Fibroblast of mammary gland (primary cell): Measurements from ENCODE around the gene CHL1.

Experiments
- DNase-seq: peaks from one replicate; pipeline ENCODE4 v3.0.0-alpha.2; 2010; ENCODE audit warnings: low read depth
- H3K4me3 ChIP-seq: 2 replicates; pipeline ENCODE4 v1.5.1; 2011; ENCODE audit warnings: low read depth, mild to moderate bottlenecking, low read length, moderate library complexity; ENCODE audit not compliant: control insufficient read depth
- TF ChIP-seq, protein P1 (sequence below): conservative IDR thresholded peaks from 2 replicates; pipeline ENCODE4 v1.5.1; 2011; ENCODE audit warnings: low read depth, low read length, inconsistent platforms; ENCODE audit not compliant: control insufficient read depth, insufficient read depth

The CHL1 gene

DNA sequence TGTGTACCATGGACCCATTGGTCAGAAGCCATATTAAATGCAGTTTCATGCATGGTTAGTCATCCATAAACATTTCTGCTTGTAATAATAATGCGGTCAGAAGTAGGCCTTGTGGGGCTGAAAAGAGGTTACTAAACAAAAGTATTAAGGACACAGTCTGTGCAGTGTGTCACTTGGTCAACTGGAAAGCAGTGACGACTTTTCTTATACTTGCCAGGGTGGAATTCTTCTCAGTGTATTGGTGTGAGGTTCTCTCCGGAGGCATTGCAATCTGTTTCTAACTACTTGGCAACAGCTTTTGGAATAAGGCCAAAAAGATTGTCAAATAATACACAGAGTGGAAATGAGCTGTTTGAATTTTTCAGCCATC lies 46.8 kb downstream of the CHL1 start:
- TF ChIP-seq, protein P1, sequence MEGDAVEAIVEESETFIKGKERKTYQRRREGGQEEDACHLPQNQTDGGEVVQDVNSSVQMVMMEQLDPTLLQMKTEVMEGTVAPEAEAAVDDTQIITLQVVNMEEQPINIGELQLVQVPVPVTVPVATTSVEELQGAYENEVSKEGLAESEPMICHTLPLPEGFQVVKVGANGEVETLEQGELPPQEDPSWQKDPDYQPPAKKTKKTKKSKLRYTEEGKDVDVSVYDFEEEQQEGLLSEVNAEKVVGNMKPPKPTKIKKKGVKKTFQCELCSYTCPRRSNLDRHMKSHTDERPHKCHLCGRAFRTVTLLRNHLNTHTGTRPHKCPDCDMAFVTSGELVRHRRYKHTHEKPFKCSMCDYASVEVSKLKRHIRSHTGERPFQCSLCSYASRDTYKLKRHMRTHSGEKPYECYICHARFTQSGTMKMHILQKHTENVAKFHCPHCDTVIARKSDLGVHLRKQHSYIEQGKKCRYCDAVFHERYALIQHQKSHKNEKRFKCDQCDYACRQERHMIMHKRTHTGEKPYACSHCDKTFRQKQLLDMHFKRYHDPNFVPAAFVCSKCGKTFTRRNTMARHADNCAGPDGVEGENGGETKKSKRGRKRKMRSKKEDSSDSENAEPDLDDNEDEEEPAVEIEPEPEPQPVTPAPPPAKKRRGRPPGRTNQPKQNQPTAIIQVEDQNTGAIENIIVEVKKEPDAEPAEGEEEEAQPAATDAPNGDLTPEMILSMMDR = no peak
- DNase-seq = peak; percentile 95
- no peak overlapping the region for H3K4me3 ChIP-seq

DNA sequence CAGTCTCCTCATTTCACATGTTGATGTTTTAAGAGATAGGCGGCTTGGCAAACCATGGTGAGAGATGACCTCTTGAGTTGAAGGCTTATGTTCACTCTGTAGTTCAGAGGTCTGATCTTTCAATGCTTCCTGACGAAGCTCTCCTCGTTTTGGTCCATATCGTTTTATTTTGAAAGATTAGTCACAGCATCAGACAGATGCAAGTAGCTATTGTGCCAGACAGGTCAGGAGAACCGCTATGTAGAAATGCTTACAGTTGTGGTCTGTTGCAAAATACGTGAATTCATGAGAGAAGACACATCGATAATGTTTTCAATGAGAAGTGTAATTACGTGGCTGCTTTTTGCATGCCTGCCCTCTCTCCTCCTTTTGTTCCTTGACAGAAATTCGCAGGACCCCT lies 47.5 kb downstream of the CHL1 start:
- H3K4me3 ChIP-seq = no peak overlapping the region
- peak; percentile 93 for DNase-seq
- TF ChIP-seq, protein P1 = no peak

DNA sequence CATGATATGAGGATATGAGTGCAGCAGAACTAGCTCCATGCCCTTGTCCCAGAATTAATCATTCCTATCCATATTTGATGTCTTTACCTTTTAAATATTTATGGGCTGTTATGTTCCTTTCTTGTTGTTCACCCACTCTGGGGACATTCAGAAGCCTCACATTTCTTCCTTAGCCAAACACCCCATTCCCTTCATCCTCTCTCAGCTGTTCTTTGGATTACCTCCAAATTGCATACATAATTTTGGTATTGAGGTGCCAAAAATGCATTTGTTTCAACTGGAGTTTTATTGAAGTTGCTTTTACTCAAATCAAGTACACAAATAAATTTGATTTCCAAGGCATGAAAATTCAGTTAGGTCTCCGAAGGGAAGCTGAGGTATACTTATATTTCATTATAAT lies 51.4 kb downstream of the CHL1 start:
- no peak for DNase-seq
- H3K4me3 ChIP-seq = no peak overlapping the region
- TF ChIP-seq, protein P1 = no peak

DNA sequence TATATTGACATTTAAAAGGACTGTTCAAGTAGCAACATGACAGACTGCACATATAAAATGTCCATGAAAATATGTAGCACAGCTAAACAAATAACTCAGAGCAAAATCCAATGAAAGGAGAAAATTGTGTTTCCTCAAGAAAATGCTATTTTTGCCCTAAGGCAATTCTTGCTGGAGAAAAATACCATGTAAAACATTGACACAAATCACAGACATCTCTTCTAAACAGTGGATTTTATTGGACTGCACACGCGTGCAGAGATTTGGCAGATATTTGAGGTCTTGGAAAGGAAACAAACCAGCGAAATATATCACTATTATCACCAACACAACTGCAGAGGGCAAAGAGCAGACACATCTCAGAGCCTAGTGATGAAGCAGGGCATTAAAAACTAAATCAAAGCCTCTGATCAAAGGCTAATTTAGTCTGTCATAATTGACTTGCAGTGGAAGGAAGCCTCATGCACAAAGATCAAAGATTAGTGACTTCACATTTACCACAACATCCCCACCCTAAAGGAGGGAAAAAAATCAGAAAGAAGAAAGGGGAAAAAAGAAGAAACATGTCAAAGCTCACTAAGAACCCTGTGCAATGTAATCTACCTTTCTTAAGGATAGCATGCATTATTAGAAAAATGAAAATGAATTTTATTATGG lies 52.4 kb downstream of the CHL1 start:
- TF ChIP-seq, protein P1 = no peak
- no peak for DNase-seq
- H3K4me3 ChIP-seq = no peak overlapping the region

DNA sequence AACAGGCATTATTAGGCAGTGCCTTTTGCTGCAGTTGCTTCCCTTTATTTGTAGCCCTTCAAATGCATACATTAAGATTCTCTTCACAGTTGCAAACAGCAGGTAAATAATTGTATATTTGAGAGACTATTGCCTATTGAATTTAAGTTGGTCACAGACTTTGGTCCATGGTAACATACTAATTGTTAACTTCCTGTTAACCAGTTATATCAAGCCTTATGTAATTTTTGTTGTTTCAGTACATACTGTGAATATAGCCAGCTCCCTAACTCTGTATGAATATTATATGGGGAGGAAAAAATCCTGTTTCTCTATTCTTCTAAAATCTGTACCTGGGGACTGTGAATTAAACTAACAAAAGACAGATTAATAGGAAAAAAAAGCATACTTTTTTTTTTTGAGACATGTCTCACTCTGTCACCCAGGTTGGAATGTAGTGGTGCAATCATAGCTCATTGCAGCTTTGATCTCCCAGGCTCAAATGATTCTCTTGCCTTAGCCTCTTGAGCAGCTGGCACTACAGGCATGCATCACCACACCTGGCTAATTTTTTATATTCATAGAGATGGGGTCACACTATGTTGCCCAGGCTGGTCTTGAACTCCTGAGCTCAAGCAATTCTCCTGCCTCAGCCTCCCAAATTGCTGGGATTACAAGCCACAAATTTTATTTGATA lies 53.2 kb downstream of the CHL1 start:
- no peak for DNase-seq
- TF ChIP-seq, protein P1 = no peak
- H3K4me3 ChIP-seq = no peak overlapping the region

DNA sequence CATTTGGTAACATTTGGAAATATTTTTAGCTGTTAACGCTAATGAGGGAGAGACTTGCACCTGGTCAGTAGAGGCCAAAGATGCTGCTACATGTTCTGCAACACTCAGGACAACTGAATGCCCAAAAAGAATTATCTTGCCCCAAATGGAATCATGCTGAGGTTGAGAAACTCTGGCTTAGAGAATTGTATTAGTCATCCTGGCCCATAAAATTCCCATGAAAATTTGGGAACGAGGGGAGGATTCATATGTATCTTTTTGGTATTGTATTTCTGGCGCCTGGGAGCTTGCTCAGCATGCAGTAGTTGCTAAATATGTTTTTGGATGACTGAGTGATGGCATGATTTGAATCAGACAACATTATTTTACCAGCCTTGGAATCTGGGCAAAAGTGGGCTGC lies 59.9 kb downstream of the CHL1 start:
- TF ChIP-seq, protein P1 = no peak
- H3K4me3 ChIP-seq = no peak overlapping the region
- peak; percentile 70 for DNase-seq
